Kidney (tissue), 14 donors: ENCODE data around the gene POLR2C. TPM values are rescaled to one million over a fixed set of nuclear protein-coding genes. Genes with fewer than 3 reads are reported as not detected.

ENCODE experiments used
- DNase-seq, 5 donors: peaks; one replicate each; pipeline ENCODE4 v3.0.0-alpha.2; 2013 to 2020
- FAIRE-seq: peaks from 2 replicates; lab custom pipeline; 2012; peaks lifted over from hg19 to GRCh38; lab: Jason Lieb, UNC
- H3K27ac ChIP-seq, 2 donors: one replicate each; pipeline ENCODE4 v1.7.0; 2013; ENCODE audit warnings: low read depth in 2 of 2, low read length in 2 of 2, inconsistent platforms in 1 of 2
- H3K27me3 ChIP-seq: one replicate; pipeline ENCODE4 v1.7.1; 2013; ENCODE audit warnings: low read length, inconsistent platforms; ENCODE audit not compliant: control insufficient read depth, insufficient read depth
- H3K36me3 ChIP-seq, 3 donors: one replicate each; pipeline versions ENCODE4 v1.7.0 to v1.7.1; 2013; ENCODE audit warnings: low read length in 3 of 3, control low read depth in 1 of 3, inconsistent platforms in 1 of 3; ENCODE audit not compliant: insufficient read depth in 3 of 3, control insufficient read depth in 2 of 3
- H3K4me1 ChIP-seq, 3 donors: one replicate each; pipeline versions ENCODE4 v1.7.0 to v1.7.1; 2013; ENCODE audit warnings: low read length in 3 of 3, inconsistent platforms in 1 of 3, low read depth in 1 of 3; ENCODE audit not compliant: control insufficient read depth in 2 of 3, insufficient read depth in 2 of 3
- H3K4me3 ChIP-seq, 3 donors: one replicate each; pipeline versions ENCODE4 v1.7.0 to v1.8.1; 2013; ENCODE audit warnings: low read length in 3 of 3, control low read depth in 1 of 3, inconsistent platforms in 1 of 3
- H3K9ac ChIP-seq, 3 donors: one replicate each; pipeline versions ENCODE4 v1.7.0 to v1.7.1; 2013; ENCODE audit warnings: low read length in 3 of 3, control low read depth in 1 of 3, inconsistent platforms in 1 of 3
- H3K9me3 ChIP-seq, 3 donors: one replicate each; pipeline versions ENCODE4 v1.7.0 to v1.7.1; 2013; ENCODE audit warnings: low read length in 3 of 3, control low read depth in 1 of 3, inconsistent platforms in 1 of 3; ENCODE audit not compliant: control insufficient read depth in 2 of 3, insufficient read depth in 1 of 3
- CTCF ChIP-seq: IDR thresholded peaks from 3 replicates; pipeline ENCODE4 v1.5.1; 2012; ENCODE audit warnings: mild to moderate bottlenecking, moderate library complexity, borderline replicate concordance; ENCODE audit not compliant: insufficient read depth; ENCODE audit errors: extremely low read depth
- intact Hi-C: fragments of 100-400 bp; cut with DNase I; formaldehyde crosslinking; loops from one replicate; pipeline ENCODE4 v1.11.1; 2022
- polyA plus RNA-seq: library from polyadenylated mRNA; stranded (reverse); fragments of 350-450 nt; fragmentation: Illumina TruSeq; extraction: RNeasy Lipid Tissue Mini Kit (QIAGEN cat#74804); gene quantifications from one replicate; pipeline ENCODE4 v1.2.3, GENCODE V29; 2014; ENCODE audit warnings: low read depth, low replicate concordance; ENCODE audit not compliant: insufficient read depth
- total RNA-seq: library from RNA; stranded (reverse); fragmentation: NEBNext Ultra II Directional; extraction: Animal tissue kit (Norgen Biotek cat#: 25700); gene quantifications from one replicate; pipeline ENCODE4 v1.2.1, GENCODE V29; 2021
- donor health status: control.
- donor health status: control.
- donor health status: control.
- donor health status: control.
- donor health status: control.
- donor health status: DM: yes; HTN: yes; CAD: no.
- donor health status: Normal renal cell carcinoma (clear cell type).

Gene POLR2C
- total and polyA plus RNA-seq, 2 donors from 2014 or later, result 58.9 to 68.9 TPM

GRCh38 chr16:57447186-57447962, 15.1 kb upstream of the POLR2C start, which contains the start of the genes CIAPIN1 and COQ9:
Gene CIAPIN1, minus strand, starts transcription at chr16:57447385. Its CDS starts 6,457 bp downstream, at chr16:57440928.
Gene COQ9, plus strand, starts transcription at chr16:57447479. Its CDS starts 27 bp downstream, at chr16:57447506.
- no peak for FAIRE-seq

GRCh38 chr16:57452021-57452420, 10.5 kb upstream of the POLR2C start:
- no peak for TF ChIP-seq CTCF
- intact Hi-C loops, result no loop called here
- no peak overlapping the region for H3K9ac ChIP-seq
- H3K36me3 ChIP-seq, result peaks cover 12 to 51% (median 40%) of the 10 kb centered on the region in 3 donors
- DNase-seq, result no peak
- no peak overlapping the region for H3K4me3 ChIP-seq
- H3K9me3 ChIP-seq, result no peaks in the 10 kb centered on the region
- H3K27ac ChIP-seq, result no peak overlapping the region
- H3K27me3 ChIP-seq, result no peaks in the 10 kb centered on the region
- FAIRE-seq, result no peak
- peaks cover 0 to 5% (median 0%) of the 10 kb centered on the region in 3 donors for H3K4me1 ChIP-seq

More at GRCh38 chr16:57447186-57447962, 15.1 kb upstream of the POLR2C start, which contains the start of the genes CIAPIN1 and COQ9:
- Histone ChIP-seq H3K9ac (peak within 1 kb of the TSS; percentile 86 to 98 (median 93)), H3K9me3 (no peaks in the 10 kb centered on the region), H3K27ac (peak within 1 kb of the TSS; percentile 97 to 98), H3K4me1 (peaks cover 2 to 9% (median 6%) of the 10 kb centered on the region in 3 donors), H3K4me3 (peak within 1 kb of the TSS; percentile 83 to 98 (median 98)), H3K27me3 (no peaks in the 10 kb centered on the region), H3K36me3 (peaks cover 3 to 7% (median 6%) of the 10 kb centered on the region in 3 donors)
- intact Hi-C loops, result no loop called here
- DNase-seq, result peak; percentile 95 to 98 (median 97)
- TF ChIP-seq CTCF, result peak; percentile 3

GRCh38 chr16:57462978-57463362, 491 bp downstream of the POLR2C start:
- H3K27ac ChIP-seq, result peak overlapping the region; percentile 18 to 71
- H3K36me3 ChIP-seq, result peaks cover 11 to 57% (median 41%) of the 10 kb centered on the region in 3 donors
- H3K27me3 ChIP-seq, result no peaks in the 10 kb centered on the region
- DNase-seq (no peak), FAIRE-seq (no peak)
- no peaks in the 10 kb centered on the region for H3K9me3 ChIP-seq
- TF ChIP-seq CTCF, result no peak
- H3K4me1 ChIP-seq, result peaks cover 0 to 19% (median 4%) of the 10 kb centered on the region in 3 donors
- intact Hi-C loops, result no loop called here
- peak overlapping the region; percentile 85 to 90 (median 86) for H3K9ac ChIP-seq
- H3K4me3 ChIP-seq, result peak overlapping the region; percentile 76 to 92 (median 89)
